HL-60/S4 treated with phorbol 12-myristate 13-acetate at 8.2 ng/mL for 4 days and 3 days (cell line): ENCODE results near the gene OAT.

Experiments
- in situ Hi-C: fragments of 300-500 bp; cut with MboI; formaldehyde crosslinking; loops from 2 replicates; pipeline ENCODE4 v1.15.0; 2022; ENCODE audit warnings: low sequenced_read_pairs

OAT gene

GRCh38 chr10:124407456-124407855, 11.3 kb downstream of the OAT start:
- in situ Hi-C loops: no loop called here

GRCh38 chr10:124403548-124403947, 15.2 kb downstream of the OAT start:
- in situ Hi-C loops: no loop called here

GRCh38 chr10:124402273-124402672, 16.4 kb downstream of the OAT start:
- in situ Hi-C loops: no loop called here

GRCh38 chr10:124401633-124402032, 17.1 kb downstream of the OAT start:
- in situ Hi-C loops: no loop called here

GRCh38 chr10:124394583-124394982, 24.1 kb downstream of the OAT start:
- in situ Hi-C loops: loop anchor here (25.0 kb wide), 1 partner anchor 807 kb away; no protein-coding TSS in a partner anchor

- in situ Hi-C loops: loop anchor here (25.0 kb wide), 1 partner anchor 805 kb away; no protein-coding TSS in a partner anchor
Observed at GRCh38 chr10:124392626-124393342, 25.9 kb downstream of the OAT start.

GRCh38 chr10:124390471-124391187, 28.1 kb downstream of the OAT start:
- in situ Hi-C loops: loop anchor here (25.0 kb wide), 1 partner anchor 803 kb away; no protein-coding TSS in a partner anchor

- in situ Hi-C loops: loop anchor here (5.0 to 25.0 kb wide), 2 partner anchors 397 to 802 kb away; no protein-coding TSS in a partner anchor
Observed at GRCh38 chr10:124389613-124390361, 28.9 kb downstream of the OAT start.

- in situ Hi-C loops: loop anchor here (5.0 to 25.0 kb wide), 2 partner anchors 397 to 802 kb away; no protein-coding TSS in a partner anchor
Observed at GRCh38 chr10:124388823-124389612, 29.7 kb downstream of the OAT start.

- in situ Hi-C loops: loop anchor here (5.0 to 25.0 kb wide), 2 partner anchors 396 to 801 kb away; no protein-coding TSS in a partner anchor
Observed at GRCh38 chr10:124388476-124388822, 30.3 kb downstream of the OAT start.

- in situ Hi-C loops: loop anchor here (5.0 to 25.0 kb wide), 2 partner anchors 395 to 800 kb away; no protein-coding TSS in a partner anchor
Observed at GRCh38 chr10:124387078-124387874, 31.4 kb downstream of the OAT start.

GRCh38 chr10:124386186-124387077, 32.3 kb downstream of the OAT start:
- in situ Hi-C loops: loop anchor here (5.0 to 25.0 kb wide), 2 partner anchors 394 to 799 kb away; no protein-coding TSS in a partner anchor

- in situ Hi-C loops: loop anchor here (5.0 to 25.0 kb wide), 2 partner anchors 393 to 798 kb away; no protein-coding TSS in a partner anchor
Observed at GRCh38 chr10:124385627-124386185, 33.0 kb downstream of the OAT start.

GRCh38 chr10:124384591-124385190, 34.0 kb downstream of the OAT start:
- in situ Hi-C loops: loop anchor here (5.0 to 25.0 kb wide), 2 partner anchors 392 to 797 kb away; no protein-coding TSS in a partner anchor

- in situ Hi-C loops: loop anchor here (25.0 kb wide), 1 partner anchor 797 kb away; no protein-coding TSS in a partner anchor
Observed at GRCh38 chr10:124384172-124384571, 34.6 kb downstream of the OAT start.

GRCh38 chr10:124383496-124383895, 35.2 kb downstream of the OAT start:
- in situ Hi-C loops: loop anchor here (25.0 kb wide), 1 partner anchor 796 kb away; no protein-coding TSS in a partner anchor

- in situ Hi-C loops: loop anchor here (25.0 kb wide), 1 partner anchor 794 kb away; no protein-coding TSS in a partner anchor
Observed at GRCh38 chr10:124381011-124381611, 37.6 kb downstream of the OAT start.
